Epidermal melanocyte (primary cell): ENCODE data around the gene COBL.

Source experiments
- DNase-seq: peaks from one replicate; pipeline ENCODE4 v3.0.0; 2011; ENCODE audit warnings: low spot score; ENCODE audit not compliant: insufficient read length

Gene COBL

DNA sequence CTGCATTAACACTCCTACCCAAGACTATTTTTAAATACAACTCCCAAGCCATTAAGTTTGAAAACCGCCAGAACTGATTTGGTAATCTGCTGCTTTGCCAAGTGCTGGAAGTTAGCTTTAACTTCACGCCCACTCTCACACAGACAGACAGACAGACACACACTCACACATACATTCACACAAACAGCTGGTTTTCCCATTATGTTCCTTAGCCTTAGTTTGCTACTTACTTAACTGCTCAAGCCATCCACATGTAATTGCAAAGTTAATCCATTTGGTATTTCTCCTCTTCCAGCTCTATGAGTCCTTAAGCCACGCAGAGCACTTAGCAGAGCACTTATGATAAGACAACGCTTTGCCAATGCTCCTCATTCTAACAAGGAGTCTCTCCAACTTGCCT, 8.3 kb downstream of the COBL start:
- no peak for DNase-seq

DNA sequence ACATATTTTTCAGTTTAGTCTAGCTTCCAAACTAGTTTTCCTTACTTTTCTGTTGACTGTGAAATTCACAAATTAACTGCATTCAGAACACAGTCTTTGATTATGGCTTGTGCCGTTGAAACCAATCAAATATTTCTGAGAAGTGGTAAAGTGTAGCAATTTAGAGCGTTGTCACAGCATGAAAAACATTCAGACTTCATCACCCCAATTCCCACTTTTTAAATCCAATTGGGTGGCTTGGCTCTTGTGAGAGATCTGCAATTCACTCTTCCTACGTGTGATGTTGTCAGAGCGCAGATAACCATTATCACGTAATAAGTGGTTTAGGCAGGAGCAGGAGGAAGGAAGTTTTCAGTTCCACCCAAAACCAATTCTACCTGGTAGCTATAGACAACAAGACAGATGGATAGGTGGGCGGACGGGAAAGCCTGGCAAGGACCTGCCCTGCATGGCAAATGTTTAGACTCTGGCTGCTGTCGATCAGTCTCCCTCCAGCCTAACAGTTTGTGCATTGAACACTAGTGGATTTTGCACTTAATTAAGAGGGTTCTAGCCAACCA, 8.9 kb downstream of the COBL start:
- DNase-seq: no peak

DNA sequence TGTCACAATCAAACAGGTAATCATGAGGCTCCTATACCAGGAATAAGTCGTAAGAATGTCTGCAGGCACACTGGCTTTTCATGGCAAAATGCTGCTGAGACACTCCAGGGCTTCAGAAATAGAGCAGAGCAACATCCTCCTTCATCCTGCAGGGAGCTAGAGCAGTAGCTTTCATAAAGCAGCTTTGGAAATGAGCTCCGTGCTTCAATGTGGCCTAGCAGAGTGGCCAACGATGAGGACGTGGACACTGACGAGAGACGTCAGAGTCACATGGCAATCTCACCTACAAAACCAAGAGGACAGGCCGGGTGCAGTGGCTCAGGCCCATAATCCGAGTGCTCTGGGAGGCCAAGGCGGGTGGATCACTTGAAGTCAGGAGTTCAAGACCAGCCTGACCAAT, 9.8 kb downstream of the COBL start:
- DNase-seq: no peak

DNA sequence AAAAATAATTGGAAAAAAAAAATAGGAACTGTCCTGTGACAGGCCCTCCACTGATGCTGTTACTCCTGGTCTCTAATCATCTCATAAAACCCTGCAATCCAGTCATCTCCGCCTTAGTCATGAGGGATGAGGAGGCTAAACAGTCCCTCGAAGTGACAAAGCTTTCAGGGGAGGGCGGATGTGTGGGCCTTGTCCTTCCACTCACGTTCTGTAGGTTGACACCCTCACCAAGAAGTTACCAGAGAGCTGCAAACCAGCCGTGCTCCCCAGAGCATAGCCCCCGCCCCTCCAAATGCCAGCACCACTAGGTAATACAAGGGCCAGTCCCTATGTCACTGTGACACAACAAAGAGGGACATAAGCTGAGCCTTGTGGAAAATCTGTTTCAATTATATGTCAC, 11.9 kb downstream of the COBL start:
- no peak for DNase-seq

DNA sequence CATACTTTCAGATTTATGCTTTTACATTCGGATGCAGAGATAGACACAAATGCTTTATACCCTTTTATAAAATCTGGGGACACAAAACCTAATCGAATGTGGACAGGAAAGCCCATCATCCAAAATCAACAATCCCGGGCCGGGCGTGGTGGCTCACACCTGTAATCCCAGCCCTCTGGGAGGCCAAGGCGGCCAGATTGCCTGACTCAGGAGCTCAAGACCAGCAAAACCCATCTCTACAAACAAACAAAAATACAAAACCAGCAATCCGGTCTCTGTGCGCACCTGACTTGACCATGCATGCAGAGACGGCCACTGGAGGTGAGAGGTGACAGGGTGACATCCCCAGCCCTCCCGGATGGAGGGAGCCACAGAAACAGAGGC, 13.5 kb downstream of the COBL start:
- DNase-seq: no peak

DNA sequence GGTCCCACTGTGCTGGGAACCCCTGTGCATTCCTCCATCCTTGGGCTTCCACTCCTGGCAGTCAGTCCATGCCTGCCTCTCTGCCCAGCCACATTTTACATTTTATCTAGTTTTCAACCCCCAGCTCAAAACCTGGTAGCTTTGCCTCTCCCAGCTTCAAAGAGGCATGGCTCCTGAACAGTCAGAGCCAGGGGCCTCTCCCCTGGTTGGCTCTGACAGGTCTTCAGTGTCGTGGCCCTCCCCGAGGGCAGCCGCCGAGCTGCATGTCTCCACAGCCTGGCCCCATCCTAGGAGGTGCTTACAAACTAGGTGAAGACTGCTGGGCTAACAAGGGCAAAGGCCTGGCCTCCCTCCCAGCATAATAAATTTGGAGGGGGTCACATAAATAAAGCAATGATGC, 14.8 kb downstream of the COBL start:
- no peak for DNase-seq

DNA sequence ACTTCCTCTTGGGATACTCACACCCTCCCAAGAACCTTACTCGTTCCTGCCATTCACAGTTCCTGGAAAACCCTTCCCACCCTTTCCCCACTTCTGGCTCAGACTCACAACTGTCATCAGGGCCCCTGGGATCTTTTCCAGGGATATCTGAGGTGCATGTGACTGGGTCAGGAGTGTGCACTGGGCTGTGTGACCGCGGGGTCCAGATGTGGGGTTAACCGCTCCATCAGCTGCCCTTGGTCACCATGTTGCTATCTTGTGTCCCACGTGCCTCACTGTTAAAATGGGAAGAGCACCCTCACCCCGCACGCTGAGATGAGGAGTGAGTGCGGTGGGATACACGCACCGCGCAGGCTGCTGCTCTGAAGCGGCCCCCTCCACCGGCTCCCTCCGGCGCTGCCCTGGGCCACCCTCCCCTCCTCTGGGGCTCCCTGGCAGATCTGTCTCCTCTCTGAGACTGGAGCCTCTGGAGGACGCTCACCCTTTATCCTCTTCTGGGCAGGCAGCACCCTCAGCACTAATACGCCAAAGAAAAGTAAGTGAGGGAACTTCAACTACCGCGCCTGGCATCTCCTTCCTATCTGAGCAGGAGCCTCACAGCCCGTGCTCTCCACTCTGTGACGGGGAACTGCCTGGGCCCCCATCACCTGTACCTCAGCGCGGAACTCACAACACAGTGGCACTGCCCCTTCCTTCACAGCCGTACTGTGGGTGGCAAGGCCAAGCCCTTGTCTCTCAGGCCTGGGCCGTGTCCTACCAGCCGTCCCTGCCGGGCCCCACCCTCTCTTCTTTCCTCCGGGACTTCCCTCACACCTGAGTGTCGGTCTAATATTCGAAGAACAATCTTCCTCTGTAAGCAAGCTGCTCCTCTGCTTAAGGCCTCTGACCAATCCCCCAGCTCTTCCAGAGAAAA, 15.6 kb downstream of the COBL start:
- DNase-seq: no peak

DNA sequence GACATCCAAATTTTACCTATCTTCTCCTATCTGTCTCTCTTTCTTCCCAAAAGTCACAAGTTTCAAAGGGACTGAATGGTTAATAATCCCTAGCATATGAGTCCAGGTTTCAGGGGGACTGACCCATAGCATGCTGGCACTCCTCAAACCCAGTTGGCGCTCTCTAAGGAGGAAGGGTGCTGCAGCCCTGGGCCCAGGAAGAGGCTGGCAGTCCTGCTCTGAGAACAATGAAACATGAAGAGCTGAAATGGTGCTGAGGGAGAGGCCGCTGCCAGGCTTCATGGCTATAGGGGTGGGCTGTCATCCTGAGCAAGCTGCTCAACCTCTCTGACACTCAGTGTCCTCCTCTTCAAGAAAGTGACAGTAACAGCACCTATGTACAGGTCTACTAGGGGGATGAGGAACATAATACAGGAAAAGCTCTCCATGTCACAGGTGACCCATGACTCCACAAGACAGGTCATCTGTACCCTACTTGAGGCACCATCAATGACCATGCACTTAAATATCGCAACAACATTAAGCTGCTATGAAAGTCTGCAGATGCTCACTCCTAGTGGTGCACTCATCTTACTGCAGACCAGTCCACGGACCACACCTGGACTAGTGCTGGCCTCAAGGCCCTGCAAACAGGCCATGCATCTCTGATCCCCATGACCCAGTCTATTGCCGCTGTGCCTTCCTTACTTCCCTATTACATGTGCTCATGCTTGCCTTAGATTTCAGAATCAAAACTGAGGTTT, 17.0 kb downstream of the COBL start:
- DNase-seq: no peak

DNA sequence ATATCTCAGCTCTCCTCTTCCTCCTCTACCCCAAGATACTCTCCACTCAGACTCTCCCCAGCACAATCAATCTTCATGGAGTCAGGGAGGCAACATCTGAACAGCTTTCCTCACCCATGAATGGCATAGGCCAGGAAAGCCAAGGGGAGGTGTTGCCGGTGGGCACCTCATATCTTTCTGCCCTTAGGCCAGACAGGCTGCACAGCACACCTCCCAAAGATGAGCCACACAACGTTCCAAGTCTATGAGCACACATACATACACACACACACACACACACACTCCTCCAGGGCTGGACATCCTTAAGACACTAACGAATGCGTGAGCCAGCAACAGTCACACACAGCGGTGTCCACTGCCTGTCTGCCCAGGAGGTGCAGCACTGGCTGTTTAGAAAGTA, 17.7 kb downstream of the COBL start:
- DNase-seq: no peak

DNA sequence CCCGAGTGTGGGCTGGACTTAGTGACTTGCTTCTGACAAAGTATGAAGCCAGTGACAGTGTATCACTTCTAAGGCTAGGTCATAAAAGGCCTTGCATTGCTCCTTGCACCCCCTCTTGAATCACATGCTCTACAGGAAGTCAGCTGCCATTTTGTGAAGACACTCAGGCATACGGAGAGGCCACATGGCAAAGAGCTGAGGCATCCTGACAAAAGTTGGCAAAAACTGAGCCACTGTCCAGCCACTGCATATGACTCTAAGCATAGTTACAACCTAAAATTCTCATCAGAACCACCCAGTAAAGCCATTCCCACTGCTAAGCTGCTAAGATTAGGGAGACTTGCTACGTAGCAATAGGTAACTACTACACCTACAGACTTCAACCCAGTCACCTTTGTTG, 18.6 kb downstream of the COBL start:
- DNase-seq: no peak

DNA sequence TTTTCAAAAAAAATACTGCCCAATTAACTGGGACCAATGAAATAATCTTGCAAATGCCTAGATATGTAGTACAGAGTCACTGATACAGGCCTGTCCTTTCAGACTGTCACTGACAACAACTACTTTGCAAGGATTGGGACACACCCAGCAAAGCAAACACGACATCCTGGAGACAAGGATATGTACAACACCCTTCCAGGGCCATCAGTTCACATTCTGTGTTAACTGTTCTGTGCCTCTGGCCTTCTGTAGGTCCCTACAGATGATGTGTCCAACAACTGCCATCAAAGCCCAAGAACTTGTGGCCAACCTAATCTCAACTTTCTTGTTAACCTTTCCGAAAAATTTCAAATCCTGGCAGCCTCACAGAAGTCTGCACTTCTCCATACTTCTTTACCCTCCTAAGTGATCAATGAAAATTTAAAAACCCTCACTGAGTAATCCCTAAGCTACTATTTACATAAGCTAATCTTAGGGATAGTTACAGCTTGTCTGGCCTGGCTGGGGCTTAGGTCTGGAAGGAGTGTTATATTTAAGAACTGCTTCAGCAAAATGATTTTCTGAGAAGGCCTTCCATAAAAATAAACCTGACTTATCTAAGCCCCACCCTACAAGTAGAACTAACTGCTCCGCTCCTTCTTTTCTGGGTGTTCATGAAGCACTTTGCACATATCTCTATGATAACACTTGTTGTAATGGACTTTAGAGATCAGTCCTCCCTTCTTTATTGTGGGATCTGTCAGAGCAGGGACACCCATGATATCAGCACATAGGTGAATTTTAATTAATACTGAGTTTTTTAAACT, 21.0 kb downstream of the COBL start:
- DNase-seq: no peak

DNA sequence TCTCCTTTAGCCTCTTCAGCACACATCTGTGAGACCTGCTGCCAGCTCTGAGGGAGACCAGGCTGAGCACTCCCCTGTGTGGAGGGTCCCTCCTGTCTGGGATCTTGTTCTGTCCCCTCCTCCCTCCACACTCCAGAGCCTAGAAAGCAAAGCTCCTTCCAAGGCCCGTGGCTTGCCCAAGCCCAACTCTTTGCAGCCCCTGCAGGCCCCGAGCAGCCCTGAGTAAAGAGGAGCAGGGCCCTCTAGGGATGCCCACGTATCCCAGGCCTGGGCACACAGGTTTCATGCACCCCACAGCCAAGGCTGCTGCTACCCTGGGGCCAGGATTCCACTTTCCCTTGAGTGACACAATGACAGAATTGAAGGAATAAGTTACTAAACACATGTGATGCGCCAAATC, 24.0 kb downstream of the COBL start:
- no peak for DNase-seq

DNA sequence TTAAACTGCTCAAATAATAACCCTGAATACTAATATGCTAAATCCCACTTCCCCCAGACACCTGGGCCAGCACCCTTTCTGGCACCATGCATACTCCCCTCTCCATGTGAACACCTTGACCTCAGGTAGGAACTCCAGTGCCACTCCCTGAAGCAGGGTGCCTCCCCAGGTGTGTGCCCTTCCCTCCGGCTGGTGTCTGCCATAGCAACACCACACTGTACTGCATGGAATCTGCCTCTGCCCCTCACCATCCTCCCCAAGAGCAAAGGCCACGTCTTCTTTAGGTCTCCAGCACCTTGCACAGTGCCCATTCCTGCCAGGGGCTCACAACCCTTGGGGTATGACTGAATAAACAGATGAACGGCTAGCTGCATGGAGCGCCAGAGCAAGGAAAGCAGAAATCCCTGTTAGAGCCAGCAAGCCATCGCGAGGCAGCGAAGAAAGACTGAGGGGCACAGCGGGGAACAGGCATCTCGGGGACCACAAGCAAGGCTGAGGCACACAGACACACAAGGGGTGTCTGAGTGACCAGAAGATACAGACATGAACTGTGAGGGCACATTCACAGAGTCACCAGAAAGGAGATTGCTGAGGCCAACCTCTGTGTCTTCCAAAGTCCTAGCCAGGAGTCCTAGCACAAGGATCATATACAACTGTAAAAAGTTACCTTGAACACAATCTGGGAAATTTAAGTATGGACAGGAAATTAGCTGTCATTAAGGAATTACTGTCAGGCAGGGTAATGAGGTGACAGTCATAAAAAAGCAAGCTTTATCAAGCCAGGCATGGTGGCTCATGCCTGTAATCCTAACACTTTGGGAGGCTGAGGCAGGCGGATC, 25.7 kb downstream of the COBL start:
- no peak for DNase-seq

DNA sequence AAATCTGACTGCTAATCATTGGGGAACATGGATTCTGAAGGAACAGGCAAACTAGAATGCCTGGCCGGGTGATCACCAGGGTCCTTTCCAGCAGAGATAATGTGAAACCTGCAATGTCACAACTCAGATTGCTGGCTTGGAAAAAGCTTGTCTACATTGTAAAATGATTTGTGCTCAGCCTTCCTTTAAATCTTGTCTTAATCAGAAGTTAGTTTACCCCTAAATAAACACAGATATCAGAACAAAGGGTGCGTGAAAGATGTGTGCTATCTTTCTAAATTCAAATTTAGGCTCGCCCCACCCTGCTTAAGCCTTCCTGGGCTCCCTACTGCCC, 26.3 kb downstream of the COBL start:
- no peak for DNase-seq

DNA sequence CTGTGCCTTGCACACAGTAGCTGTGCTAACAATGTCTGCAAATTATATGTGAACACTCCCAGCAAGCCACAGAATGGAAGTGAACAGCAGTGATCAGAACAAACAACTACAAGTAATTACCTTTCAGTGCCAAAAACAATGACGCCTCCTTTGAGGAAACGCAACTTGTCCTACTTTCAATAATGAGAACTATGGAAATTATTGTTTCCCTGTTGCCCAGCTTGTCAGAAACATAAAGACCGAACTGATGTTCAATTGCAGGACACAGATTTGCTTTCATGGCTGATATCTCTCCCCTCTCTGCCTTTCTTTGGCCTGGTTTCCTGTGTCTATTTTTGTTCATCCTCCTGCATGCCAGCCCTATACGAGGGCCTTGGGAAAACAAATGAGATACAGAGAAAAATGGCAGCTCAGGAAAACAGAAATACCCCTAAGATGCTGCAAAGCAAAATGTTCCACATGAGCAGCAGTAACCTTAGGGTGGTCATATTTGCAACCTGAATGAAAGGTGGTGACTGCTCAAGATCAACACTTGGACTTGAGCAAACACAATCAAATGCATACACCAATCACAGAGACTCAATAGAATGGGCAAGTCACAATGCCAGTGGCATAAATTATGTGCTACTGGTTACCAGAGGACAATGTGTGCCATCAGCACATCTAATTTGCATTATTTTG, 26.8 kb downstream of the COBL start:
- no peak for DNase-seq

DNA sequence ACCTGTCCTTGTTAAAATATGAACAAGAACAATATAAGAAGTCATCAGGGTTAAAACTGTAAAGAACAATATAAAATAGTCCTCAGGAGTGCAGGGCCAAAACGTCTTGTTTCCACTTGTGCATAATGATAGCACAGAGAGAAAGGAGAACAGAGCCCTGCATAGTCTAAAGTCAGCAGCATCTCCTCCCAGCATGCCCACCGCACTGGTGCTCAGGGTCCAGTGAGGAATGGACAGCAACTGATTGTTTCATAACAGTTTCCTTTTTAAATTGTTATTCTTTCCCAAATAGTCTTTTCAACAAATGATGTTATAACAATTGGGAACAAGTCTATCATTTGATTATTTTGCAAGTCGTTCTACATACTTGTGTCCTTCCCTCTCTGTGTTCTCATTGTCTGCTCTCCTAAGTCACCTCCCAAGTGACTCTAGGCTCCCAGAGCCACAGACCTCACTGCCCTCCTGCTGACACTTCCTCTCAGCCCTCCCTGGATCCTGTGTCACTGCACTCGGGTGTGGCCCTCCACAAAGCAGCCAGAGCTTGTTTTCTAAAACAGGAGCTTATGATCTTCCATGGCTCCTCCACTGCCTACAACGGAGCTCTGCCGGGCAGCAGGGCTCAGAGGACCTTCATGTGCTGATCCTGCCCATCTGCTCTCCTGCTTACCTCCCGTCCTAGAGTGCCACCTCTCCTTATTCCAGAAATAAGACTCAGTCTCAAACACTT, 27.6 kb downstream of the COBL start:
- DNase-seq: no peak

DNA sequence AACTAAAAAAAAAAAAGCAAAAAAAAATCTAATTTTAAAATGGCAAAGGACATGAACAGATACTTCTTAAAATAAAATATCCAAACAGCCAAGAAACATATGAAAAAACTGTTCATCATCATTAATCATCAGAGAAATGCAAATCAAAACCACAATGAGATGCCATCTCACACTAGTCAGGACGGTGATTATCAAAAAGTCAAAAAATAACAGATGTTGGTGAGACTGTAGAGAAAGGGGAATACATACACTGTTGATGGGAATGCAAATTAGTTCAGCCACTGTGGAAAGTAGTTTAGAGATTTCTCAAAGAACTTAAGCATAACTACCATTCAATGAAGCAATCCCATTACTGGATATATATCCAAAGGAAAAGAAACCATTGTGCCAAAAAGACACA, 30.2 kb downstream of the COBL start:
- no peak for DNase-seq

DNA sequence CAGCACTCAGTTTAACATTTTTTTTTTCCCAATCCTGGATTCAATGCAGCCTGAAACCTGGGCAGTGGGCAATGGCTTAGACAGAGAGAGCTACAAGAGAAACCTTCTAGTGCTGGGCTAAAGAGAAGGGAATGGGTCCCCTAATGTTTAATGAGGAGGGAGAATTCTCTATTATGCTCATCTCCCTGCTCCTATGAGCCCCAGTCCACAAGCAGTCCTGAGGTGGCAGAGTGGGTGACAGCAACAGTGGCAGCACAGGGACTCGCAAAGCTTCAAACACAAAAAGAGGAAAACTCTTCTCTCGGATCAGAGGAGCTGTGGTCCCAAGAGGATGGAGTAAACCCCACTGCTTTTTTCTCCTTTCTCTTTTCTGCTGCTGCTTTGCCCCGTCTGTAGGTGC, 36.5 kb downstream of the COBL start:
- no peak for DNase-seq

DNA sequence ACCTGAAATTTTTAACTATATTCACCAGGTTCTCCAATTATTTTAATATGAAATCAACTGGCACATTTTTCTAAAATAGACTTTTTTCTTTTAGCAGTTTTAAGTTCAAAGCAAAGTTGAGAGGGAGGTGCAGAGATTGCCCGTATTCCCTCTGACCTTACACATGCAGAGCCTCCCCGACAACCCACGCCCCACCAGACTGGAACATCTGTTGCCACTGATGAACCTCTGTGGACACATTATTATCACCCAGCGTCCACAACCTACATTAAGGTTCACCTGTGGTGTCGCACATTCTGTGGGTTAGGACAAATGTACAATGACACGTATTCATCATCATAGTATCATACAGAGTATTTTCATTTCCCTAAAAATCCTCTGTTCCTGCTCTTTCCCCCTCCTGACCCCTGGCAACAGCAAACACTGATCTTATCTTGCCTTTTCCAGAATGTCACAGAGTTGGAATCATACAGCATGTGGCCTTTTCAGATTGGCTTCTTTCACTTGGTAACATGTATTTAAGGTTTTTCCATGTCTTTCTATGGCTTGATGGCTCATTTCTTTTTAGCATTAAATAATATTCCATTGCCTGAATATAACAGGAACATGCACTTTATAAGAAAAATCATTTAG, 37.1 kb downstream of the COBL start:
- DNase-seq: no peak
